ENCODE data around the gene GFOD2. TPM values are rescaled to one million over a fixed set of nuclear protein-coding genes. Genes with fewer than 3 reads are reported as not detected.

Gene GFOD2
- total RNA-seq, 1 experiment from 2014 or later, result 19.0 TPM

DNA sequence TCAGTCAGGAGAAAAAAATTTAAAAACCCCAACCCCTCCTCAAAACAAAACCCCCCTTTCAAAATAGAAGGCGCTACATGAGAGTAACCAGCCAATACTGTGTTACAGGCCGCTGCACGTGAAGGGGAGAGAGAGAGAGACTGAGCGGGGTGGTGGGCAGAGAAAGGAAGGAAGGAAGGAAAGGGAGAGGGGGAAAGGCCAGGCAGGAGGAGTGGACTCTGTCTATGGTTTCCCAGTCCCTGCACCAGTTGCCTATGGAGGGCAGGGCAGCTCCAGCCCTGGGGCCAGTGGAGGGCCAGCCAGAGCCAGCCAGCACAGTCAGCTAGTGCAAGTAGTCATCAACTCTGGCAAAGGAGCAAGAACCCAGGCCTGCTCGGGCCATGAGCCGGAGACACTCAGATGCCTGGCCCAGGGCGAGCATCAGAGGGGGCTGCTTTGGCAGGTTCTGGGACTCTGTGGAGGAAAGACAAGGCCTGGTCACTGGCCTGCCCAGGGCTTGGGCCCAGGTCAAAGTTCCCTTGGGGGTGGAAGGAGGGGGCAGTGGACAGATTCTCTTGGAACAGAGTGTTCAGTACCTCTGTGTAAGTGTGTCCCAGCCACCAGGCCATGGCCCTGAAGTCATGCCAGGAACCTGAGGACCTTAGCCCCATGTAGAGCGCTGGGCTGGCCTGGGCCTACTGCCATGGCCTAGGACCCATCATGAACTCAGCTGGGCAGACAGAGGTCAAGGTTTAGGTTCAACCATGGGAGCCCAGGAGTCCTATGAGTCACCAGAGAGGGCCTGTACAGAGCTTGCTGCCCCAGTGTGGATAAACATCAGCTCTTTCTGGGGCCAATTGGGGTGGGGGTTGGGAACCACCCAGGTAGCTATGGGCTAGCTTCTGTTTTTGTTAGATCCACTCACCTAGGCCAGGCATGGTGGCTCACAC, 7.3 kb upstream of the GFOD2 start:
- BruUV-seq (replicated peaks), result no TSS peak
- no peak for DNase-seq (ENCODE audit: unreplicated experiment)
- intact Hi-C loops (cut with micrococcal nuclease), result no loop called here
- peaks cover 13% of the 10 kb centered on the region for H3K4me1 Mint-ChIP-seq (ENCODE audit: insufficient read depth, unreplicated experiment)
- H3K9me3 Mint-ChIP-seq (ENCODE audit: unreplicated experiment), result no peaks in the 10 kb centered on the region
- POLR2A ChIA-PET, result no interaction called here
- TF ChIP-seq, protein P1, sequence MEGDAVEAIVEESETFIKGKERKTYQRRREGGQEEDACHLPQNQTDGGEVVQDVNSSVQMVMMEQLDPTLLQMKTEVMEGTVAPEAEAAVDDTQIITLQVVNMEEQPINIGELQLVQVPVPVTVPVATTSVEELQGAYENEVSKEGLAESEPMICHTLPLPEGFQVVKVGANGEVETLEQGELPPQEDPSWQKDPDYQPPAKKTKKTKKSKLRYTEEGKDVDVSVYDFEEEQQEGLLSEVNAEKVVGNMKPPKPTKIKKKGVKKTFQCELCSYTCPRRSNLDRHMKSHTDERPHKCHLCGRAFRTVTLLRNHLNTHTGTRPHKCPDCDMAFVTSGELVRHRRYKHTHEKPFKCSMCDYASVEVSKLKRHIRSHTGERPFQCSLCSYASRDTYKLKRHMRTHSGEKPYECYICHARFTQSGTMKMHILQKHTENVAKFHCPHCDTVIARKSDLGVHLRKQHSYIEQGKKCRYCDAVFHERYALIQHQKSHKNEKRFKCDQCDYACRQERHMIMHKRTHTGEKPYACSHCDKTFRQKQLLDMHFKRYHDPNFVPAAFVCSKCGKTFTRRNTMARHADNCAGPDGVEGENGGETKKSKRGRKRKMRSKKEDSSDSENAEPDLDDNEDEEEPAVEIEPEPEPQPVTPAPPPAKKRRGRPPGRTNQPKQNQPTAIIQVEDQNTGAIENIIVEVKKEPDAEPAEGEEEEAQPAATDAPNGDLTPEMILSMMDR (IDR thresholded peaks at IDR 0.05; ENCODE audit: unreplicated experiment), result no peak
- H3K4me3 Mint-ChIP-seq (ENCODE audit: unreplicated experiment), result no peak overlapping the region
- H3K27me3 Mint-ChIP-seq (ENCODE audit: insufficient read depth, unreplicated experiment), result no peaks in the 10 kb centered on the region
- H3K27ac Mint-ChIP-seq (ENCODE audit: low read depth, unreplicated experiment), result no peak overlapping the region
- CTCF ChIA-PET, result interaction anchor here (0.6 to 1.4 kb wide), 2 partner anchors 7 to 205 kb away, joined by 3 to 5 read pairs; no protein-coding TSS in a partner anchor
- H3K36me3 Mint-ChIP-seq (ENCODE audit: insufficient read depth, unreplicated experiment), result peaks cover 14% of the 10 kb centered on the region

DNA sequence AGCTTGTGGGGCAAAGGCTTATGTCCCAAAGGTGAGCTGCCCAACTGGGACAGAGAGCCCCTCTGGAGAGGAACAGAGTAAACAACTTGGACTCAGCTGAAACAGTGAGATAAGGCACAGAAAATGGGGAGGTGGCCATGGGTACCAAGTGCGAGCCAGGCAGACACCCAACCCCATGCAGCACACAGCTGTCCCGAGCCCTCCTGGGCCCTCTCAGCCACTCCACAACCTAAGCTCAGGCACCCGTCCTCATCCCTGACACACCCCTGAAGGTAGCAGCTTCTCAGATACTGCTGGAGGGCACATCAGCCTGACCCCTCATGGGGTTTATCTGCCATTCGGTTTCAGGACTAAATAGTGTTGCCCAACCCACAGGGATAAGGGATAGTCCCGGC, 4.8 kb upstream of the GFOD2 start:
- POLR2A ChIA-PET, result interaction anchor here (0.8 kb wide), 1 partner anchor 83 kb away, joined by 3 read pairs; the partner anchor contains the start of genes RANBP10 and TSNAXIP1
- H3K4me1 Mint-ChIP-seq (ENCODE audit: insufficient read depth, unreplicated experiment), result peaks cover 26% of the 10 kb centered on the region
- peaks cover 14% of the 10 kb centered on the region for H3K36me3 Mint-ChIP-seq (ENCODE audit: insufficient read depth, unreplicated experiment)
- no peak for DNase-seq (ENCODE audit: unreplicated experiment)
- BruUV-seq (replicated peaks), result no TSS peak
- no peak overlapping the region for H3K4me3 Mint-ChIP-seq (ENCODE audit: unreplicated experiment)
- H3K27me3 Mint-ChIP-seq (ENCODE audit: insufficient read depth, unreplicated experiment), result no peaks in the 10 kb centered on the region
- H3K27ac Mint-ChIP-seq (ENCODE audit: low read depth, unreplicated experiment), result no peak overlapping the region
- CTCF ChIA-PET, result interaction anchor here (0.5 to 1.5 kb wide), 2 partner anchors 83 to 84 kb away, joined by 4 to 7 read pairs; partner anchors contain the start of genes RANBP10 and TSNAXIP1
- intact Hi-C loops (cut with micrococcal nuclease), result no loop called here
- no peaks in the 10 kb centered on the region for H3K9me3 Mint-ChIP-seq (ENCODE audit: unreplicated experiment)
- TF ChIP-seq, protein P1 (IDR thresholded peaks at IDR 0.05; ENCODE audit: unreplicated experiment), result no peak

GRCh38 chr16:67723151-67723910, 4.2 kb upstream of the GFOD2 start:
- TF ChIP-seq, protein P1 (IDR thresholded peaks at IDR 0.05; ENCODE audit: unreplicated experiment), result no peak
- intact Hi-C loops (cut with micrococcal nuclease), result no loop called here
- H3K27me3 Mint-ChIP-seq (ENCODE audit: insufficient read depth, unreplicated experiment), result no peaks in the 10 kb centered on the region
- CTCF ChIA-PET, result interaction anchor here (0.6 to 1.5 kb wide), 2 partner anchors 83 to 729 kb away, joined by 3 to 7 read pairs; partner anchors contain the start of genes RANBP10 and TSNAXIP1
- no TSS peak for BruUV-seq (replicated peaks)
- peak overlapping the region; percentile 70 for H3K27ac Mint-ChIP-seq (ENCODE audit: low read depth, unreplicated experiment)
- no peak overlapping the region for H3K4me3 Mint-ChIP-seq (ENCODE audit: unreplicated experiment)
- H3K4me1 Mint-ChIP-seq (ENCODE audit: insufficient read depth, unreplicated experiment), result peaks cover 32% of the 10 kb centered on the region
- peak; percentile 54 for DNase-seq (ENCODE audit: unreplicated experiment)
- POLR2A ChIA-PET, result interaction anchor here (0.8 kb wide), 1 partner anchor 83 kb away, joined by 3 read pairs; the partner anchor contains the start of genes RANBP10 and TSNAXIP1
- no peaks in the 10 kb centered on the region for H3K9me3 Mint-ChIP-seq (ENCODE audit: unreplicated experiment)
- peaks cover 14% of the 10 kb centered on the region for H3K36me3 Mint-ChIP-seq (ENCODE audit: insufficient read depth, unreplicated experiment)
